Stimulated activated naive CD8-positive, alpha-beta T cell treated with anti-CD3 and anti-CD28 coated beads, Interleukin-15, Interleukin-2, amounts not matched to agents 100 ng/mL and 50 ng/mL, for 24 hours (primary cell): Measurements from ENCODE around the gene ZNF839.
A peak's percentile ranks its signal among the peaks of the same experiment; 100 is the strongest.

Experiments
- H3K27ac Mint-ChIP-seq: one replicate; pipeline ENCODE4 v1.8.0; 2021; ENCODE audit warnings: mild to moderate bottlenecking, mixed read lengths
- H3K27me3 Mint-ChIP-seq: one replicate; pipeline ENCODE4 v1.8.0; 2021; ENCODE audit warnings: mixed read lengths
- H3K36me3 Mint-ChIP-seq: one replicate; pipeline ENCODE4 v1.8.0; 2021; ENCODE audit warnings: low read depth, mixed read lengths
- H3K4me1 Mint-ChIP-seq: one replicate; pipeline ENCODE4 v1.8.0; 2021; ENCODE audit warnings: low read depth, mixed read lengths
- H3K4me3 Mint-ChIP-seq: one replicate; pipeline ENCODE4 v1.8.0; 2021; ENCODE audit warnings: mild to moderate bottlenecking, mixed read lengths
- H3K9me3 Mint-ChIP-seq: one replicate; pipeline ENCODE4 v1.8.0; 2021; ENCODE audit warnings: mixed read lengths

ZNF839 gene

GRCh38 chr14:102371361-102371760 lies 51.8 kb downstream of the ZNF839 start:
- Mint-ChIP-seq H3K27me3 (no peaks in the 10 kb centered on the region), H3K27ac (no peak overlapping the region), H3K36me3 (peaks cover 6% of the 10 kb centered on the region), H3K4me1 (peaks cover 47% of the 10 kb centered on the region), H3K4me3 (no peak overlapping the region), H3K9me3 (no peaks in the 10 kb centered on the region)

GRCh38 chr14:102373110-102373509 lies 53.6 kb downstream of the ZNF839 start:
- Mint-ChIP-seq H3K36me3 (peaks cover 17% of the 10 kb centered on the region), H3K27me3 (no peaks in the 10 kb centered on the region), H3K4me3 (no peak overlapping the region), H3K9me3 (no peaks in the 10 kb centered on the region), H3K4me1 (peaks cover 33% of the 10 kb centered on the region), H3K27ac (no peak overlapping the region)

- Mint-ChIP-seq H3K4me3 (no peak overlapping the region), H3K4me1 (peaks cover 27% of the 10 kb centered on the region), H3K9me3 (no peaks in the 10 kb centered on the region), H3K36me3 (peaks cover 23% of the 10 kb centered on the region), H3K27me3 (no peaks in the 10 kb centered on the region), H3K27ac (no peak overlapping the region)
These were observed 54.7 kb downstream of the ZNF839 start for GRCh38 chr14:102374264-102374663.

GRCh38 chr14:102375119-102375518 lies 55.6 kb downstream of the ZNF839 start:
- H3K4me3 Mint-ChIP-seq, result peak overlapping the region; percentile 1
- peaks cover 23% of the 10 kb centered on the region for H3K36me3 Mint-ChIP-seq
- peaks cover 27% of the 10 kb centered on the region for H3K4me1 Mint-ChIP-seq
- no peaks in the 10 kb centered on the region for H3K27me3 Mint-ChIP-seq
- no peaks in the 10 kb centered on the region for H3K9me3 Mint-ChIP-seq
- H3K27ac Mint-ChIP-seq, result peak overlapping the region; percentile 12

GRCh38 chr14:102377696-102378095 lies 58.1 kb downstream of the ZNF839 start:
- no peaks in the 10 kb centered on the region for H3K27me3 Mint-ChIP-seq
- H3K36me3 Mint-ChIP-seq, result peaks cover 22% of the 10 kb centered on the region
- no peaks in the 10 kb centered on the region for H3K9me3 Mint-ChIP-seq
- peaks cover 19% of the 10 kb centered on the region for H3K4me1 Mint-ChIP-seq
- H3K4me3 Mint-ChIP-seq, result no peak overlapping the region
- no peak overlapping the region for H3K27ac Mint-ChIP-seq

GRCh38 chr14:102378830-102379229 lies 59.3 kb downstream of the ZNF839 start:
- Mint-ChIP-seq H3K4me1 (peaks cover 10% of the 10 kb centered on the region), H3K9me3 (no peaks in the 10 kb centered on the region), H3K36me3 (peaks cover 22% of the 10 kb centered on the region), H3K27ac (no peak overlapping the region), H3K4me3 (no peak overlapping the region), H3K27me3 (no peaks in the 10 kb centered on the region)

GRCh38 chr14:102387086-102387485 lies 67.5 kb downstream of the ZNF839 start:
- Mint-ChIP-seq H3K4me3 (no peak overlapping the region), H3K9me3 (no peaks in the 10 kb centered on the region), H3K36me3 (peaks cover 1% of the 10 kb centered on the region), H3K27me3 (no peaks in the 10 kb centered on the region), H3K4me1 (peaks cover under 1% of the 10 kb centered on the region), H3K27ac (no peak overlapping the region)

GRCh38 chr14:102389246-102389645 lies 69.7 kb downstream of the ZNF839 start:
- peaks cover 7% of the 10 kb centered on the region for H3K36me3 Mint-ChIP-seq
- no peak overlapping the region for H3K27ac Mint-ChIP-seq
- H3K4me1 Mint-ChIP-seq, result peaks cover 10% of the 10 kb centered on the region
- no peaks in the 10 kb centered on the region for H3K27me3 Mint-ChIP-seq
- no peak overlapping the region for H3K4me3 Mint-ChIP-seq
- no peaks in the 10 kb centered on the region for H3K9me3 Mint-ChIP-seq

- Mint-ChIP-seq H3K4me3 (no peak overlapping the region), H3K4me1 (peaks cover 17% of the 10 kb centered on the region), H3K27ac (no peak overlapping the region), H3K36me3 (peaks cover 7% of the 10 kb centered on the region), H3K27me3 (no peaks in the 10 kb centered on the region), H3K9me3 (no peaks in the 10 kb centered on the region)
These were observed 70.7 kb downstream of the ZNF839 start for GRCh38 chr14:102390064-102390855.
